HG03439 (cell line): ENCODE data around the gene CNTN4.

ENCODE experiments used
- ATAC-seq: cut with Tn5 transposase; IDR thresholded peaks from one replicate; pipeline ENCODE4 v1.9.1; 2021; ENCODE audit warnings: mild to moderate bottlenecking, moderate library complexity; ENCODE audit not compliant: unreplicated experiment

The CNTN4 gene

GRCh38 chr3:2568929-2569328, 470.3 kb downstream of the CNTN4 start:
- ATAC-seq = no peak

GRCh38 chr3:2577571-2577970, 478.9 kb downstream of the CNTN4 start:
- no peak for ATAC-seq

GRCh38 chr3:2578560-2578959, 479.9 kb downstream of the CNTN4 start:
- no peak for ATAC-seq

- ATAC-seq = no peak
Observed at GRCh38 chr3:2579206-2579605, 480.5 kb downstream of the CNTN4 start.

DNA sequence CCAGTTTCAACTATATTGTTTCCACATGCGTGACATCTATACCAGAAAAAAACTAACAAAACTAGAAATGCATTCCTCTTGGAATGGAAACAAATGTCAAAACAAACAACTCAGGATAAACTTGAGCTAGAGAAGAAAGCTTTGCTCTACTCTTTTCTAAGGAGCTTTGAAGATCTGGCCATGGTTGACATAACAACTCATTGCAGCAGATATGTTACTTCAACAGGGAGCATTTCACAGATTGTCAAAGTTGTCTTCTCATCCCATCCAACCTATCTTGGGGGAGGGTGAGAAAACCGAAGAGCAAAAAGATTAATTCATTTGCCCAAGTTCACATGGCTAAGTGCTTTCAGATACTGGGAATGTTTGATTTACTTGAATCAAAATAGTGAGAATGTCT, 484.4 kb downstream of the CNTN4 start:
- ATAC-seq = no peak

- no peak for ATAC-seq
Observed at GRCh38 chr3:2589336-2589969, 490.8 kb downstream of the CNTN4 start.

GRCh38 chr3:2595486-2595885, 496.8 kb downstream of the CNTN4 start:
- ATAC-seq = no peak

DNA sequence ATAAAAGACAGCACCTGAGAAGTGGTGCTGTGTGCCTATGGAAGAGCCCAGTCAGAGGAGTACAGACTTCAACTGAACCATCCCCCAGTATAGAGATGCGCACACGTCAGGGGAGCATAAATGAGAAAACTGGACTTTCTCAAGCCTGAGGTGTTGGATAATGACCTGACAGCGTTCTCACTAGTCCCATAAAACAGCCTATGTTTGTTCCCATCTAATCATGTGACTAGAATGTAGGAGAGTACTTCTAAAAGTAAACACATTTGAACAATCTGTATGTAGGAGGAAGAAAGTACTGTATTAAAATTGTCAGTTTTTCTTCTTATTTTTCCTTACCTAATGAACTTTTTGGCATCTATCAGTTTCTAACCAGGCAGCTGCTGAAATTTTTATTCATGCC, 498.9 kb downstream of the CNTN4 start:
- no peak for ATAC-seq

GRCh38 chr3:2599471-2599870, 500.8 kb downstream of the CNTN4 start:
- ATAC-seq = no peak

DNA sequence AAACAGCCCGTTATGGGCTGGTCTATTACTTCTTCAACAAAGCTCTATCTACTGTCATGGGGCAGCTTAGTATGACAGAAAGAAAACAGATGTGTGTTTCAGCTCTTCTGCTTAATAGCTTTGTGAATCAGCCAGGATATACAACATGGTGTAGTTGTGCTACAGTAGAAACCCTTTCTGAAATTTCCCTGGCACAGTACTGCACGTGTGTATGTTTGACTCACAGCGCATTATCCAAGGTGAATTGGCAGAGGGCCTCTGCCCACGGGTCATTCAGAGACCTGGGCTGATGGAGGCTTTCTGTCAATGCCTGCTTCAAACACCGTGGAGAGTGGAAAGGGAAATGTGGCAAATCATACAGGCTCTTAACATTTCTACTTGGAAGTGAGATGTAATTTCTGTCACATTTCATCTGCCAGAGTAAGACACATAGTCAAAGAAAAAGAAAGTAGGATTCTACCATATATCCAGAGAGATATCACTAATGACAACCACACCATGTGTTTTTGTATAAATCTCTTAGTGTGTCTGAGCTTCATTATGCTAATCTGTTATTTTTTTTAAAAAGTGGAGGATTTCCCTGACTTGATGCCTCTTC, 505.1 kb downstream of the CNTN4 start:
- ATAC-seq = no peak

DNA sequence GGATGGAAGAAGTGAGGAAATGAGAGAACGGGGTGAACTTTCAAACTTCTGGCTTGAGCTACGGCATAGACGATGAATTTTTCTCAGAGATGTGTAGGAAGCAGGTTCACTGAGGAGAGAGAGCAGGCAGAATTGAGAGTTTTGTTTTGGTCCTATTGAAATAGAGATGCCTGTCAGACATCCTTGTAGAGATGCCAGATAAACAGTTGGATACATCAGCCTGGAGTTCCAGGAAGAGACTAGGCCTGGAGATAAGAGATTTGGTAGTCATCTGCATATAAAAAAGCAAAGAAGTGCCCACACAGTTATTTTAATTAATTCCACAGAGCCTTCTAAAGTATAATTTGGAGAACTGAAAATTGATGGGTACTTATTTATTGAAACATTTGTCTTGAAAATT, 515.9 kb downstream of the CNTN4 start:
- ATAC-seq = no peak

DNA sequence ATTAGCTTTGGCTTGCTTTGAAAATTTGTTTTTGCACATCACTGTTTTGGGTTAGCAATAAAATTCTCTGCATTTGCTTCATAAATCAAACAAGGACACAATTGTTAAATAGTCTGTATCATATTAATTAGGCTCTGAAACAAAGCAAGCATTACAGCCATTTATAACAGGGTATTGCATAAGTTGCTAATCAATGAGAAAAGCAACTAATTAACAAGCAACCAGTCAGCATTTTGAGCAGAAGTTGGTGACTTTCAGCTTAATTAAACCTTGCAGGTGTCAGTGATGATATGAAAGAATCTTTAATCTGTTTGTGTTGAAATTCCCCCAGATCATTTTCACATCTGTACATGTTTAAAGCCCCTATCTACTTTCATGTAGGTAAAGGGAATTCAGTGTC, 516.4 kb downstream of the CNTN4 start:
- no peak for ATAC-seq

DNA sequence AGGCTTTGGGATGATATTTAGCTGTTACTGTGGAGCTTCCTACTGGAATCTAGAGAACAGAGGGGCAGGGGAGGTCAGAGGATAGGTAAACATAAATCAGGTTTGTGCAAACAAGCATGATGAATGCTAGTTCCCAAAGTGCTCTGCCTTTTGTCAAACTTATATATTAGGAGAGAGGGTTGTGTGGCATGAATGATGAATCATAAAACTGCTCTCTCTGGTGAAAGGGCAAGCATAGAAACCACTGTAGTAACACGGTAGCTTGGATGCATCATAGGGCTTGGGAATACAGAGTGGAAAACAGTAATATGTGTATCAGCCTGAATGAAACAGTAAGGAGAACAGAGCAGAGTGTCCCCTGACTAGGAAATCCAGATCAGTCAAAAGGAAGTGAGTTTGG, 524.8 kb downstream of the CNTN4 start:
- ATAC-seq = no peak

GRCh38 chr3:2628117-2628516, 529.5 kb downstream of the CNTN4 start:
- no peak for ATAC-seq

DNA sequence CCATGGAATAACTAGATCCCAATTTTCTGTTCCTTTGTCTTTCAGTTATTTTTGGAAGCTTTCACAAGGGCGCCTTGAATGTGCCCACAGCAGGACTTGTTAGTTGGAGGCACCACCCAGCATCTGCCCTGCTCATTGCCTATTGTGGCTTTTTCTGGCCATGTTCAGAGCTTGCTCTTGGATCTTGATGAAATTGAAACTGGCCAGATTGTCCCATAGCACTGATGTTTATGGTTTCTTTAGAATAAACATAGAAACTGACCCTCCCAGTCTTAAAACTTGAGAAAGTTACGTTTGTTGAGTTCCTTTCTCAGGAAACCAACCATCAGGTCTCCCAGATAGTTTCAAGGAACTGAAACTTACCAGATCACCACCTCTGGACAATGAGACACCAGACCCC, 536.8 kb downstream of the CNTN4 start:
- ATAC-seq = no peak

- no peak for ATAC-seq
Observed at GRCh38 chr3:2643606-2644005, 544.9 kb downstream of the CNTN4 start.

DNA sequence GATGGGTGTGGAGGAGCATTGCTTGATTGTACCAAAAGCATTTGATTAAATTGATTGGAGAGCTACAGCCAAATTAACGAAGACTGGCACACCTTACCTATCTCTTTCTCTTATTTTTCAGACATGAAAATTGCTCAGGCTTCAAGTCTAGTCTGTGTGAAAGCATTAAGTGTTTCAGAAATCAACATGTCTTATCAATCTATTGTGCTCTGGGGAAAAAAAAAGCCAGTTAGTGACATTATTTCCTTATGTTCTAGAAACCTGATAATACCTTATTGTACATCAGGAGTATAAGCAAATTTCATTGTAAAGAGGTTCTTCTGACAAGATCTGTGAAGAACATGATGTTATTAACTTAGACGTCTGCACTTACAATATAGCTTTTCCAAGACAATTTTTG, 546.3 kb downstream of the CNTN4 start:
- ATAC-seq = no peak

GRCh38 chr3:2650746-2651145, 552.1 kb downstream of the CNTN4 start:
- no peak for ATAC-seq

DNA sequence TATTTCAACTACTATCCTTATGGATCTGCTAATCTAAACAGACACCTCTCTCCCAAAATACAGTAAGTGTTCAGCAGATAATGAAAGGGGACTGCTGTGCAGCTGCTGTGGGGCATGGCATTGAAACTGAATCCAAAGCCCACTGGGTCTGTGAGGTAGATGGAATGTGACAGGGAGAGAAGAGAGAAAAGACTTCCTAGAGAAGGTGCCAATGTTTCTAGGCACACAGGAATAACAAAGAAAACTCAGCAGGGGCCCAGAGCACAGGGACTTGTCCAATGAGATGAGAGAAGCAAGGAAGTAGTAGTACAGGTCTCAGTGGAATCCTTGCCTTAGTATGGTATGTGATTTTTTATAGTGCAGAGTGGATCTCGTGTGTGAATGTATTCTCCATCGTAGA, 553.7 kb downstream of the CNTN4 start:
- ATAC-seq = no peak

- no peak for ATAC-seq
Observed at GRCh38 chr3:2653706-2654105, 555.0 kb downstream of the CNTN4 start.

DNA sequence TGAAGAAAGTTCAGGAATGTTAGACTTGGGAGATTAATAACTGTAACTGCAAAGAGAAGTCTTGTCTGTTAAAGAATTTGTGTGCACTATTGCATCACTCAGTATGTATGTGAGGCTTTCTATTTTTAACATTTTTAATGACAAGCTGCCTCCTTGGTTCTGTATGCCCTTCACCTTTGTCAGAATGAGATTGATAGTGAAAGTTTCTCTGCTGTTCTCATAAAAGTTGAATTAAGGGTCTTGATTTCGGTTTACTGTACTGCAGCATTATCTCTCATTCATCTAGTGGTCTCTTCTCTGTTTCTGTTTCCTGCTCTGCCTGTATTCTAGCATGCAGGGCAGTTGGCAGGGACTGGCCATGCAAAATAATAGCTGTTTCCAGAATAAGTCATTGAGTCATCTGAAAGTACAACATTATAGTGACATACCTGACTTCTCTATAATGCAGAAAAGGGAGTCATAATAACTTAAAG, 556.6 kb downstream of the CNTN4 start:
- no peak for ATAC-seq

DNA sequence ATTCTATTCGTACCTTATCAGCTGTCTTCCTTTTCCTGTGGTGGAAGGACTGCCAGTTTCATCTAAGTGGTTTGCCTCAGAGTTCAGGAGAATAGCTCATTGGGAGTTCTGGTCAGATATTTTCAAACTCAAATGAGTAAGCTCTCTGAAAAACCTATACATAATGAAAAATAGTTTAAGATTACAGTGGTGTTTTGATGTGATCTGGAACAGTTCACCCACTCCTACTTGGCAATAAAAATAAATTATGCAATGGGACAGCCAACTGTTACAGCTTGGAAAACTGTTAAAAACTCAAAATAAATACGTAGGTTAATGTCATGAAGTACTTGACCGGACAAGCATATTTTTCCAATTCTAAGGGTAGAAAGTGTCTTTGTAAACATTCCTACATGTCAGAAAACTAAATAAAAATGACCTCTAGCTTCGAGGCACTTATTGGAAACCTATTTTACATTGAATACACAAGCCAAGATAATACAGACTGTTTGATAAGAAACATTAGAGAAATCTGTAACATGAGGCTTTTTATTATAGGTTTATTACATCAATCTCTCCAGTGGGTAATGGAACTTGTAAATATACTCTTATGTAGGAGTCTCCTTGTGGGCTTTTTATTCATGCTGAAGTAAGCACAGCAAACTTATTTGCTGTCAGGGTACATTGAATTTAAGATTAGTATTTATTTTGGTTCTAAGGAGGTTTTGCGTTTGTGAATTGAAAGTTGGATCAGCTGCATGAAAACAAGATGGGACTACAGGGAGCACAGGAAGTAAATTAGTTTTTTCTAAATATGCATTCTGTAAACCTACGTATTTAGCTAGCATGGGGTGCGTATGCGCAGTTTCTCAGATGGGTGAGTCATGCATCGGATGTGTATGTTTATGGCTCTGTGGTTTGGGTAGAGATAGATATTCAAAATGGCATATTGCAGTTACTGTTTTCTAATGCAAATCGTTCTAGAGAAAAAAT, 558.4 kb downstream of the CNTN4 start:
- no peak for ATAC-seq
